H1 (cell line): ENCODE results near the gene ELOVL5. TPM values are rescaled to one million over a fixed set of nuclear protein-coding genes. Genes with fewer than 3 reads are reported as not detected.

Experiments
- CTCF ChIA-PET: fragments of 300-600 bp; sonication (Branson Sonifier 250); formaldehyde crosslinking; loops from one replicate; lab custom pipeline; 2021; ENCODE audit not compliant: partially characterized antibody; lab: Charles Lee
- POLR2A ChIA-PET: fragments of 300-600 bp; sonication (Branson Sonifier 250); formaldehyde crosslinking; loops from one replicate; lab custom pipeline; 2021; ENCODE audit warnings: inconsistent platforms; ENCODE audit not compliant: partially characterized antibody; lab: Charles Lee
- DNase-seq, 2 experiments: peaks; one replicate each; pipeline versions ENCODE4 v3.0.0 to v3.0.0-alpha.2; 2010 to 2022; ENCODE audit warnings: low spot score in 2 of 2, low read depth in 1 of 2, mixed read lengths in 1 of 2
- FAIRE-seq: peaks from 2 replicates; lab custom pipeline; 2011; peaks lifted over from hg19 to GRCh38; lab: Jason Lieb, UNC
- H2AFZ ChIP-seq: 2 replicates; pipeline ENCODE4 v1.8.1; 2012; ENCODE audit warnings: low read length, inconsistent platforms
- H2AK5ac ChIP-seq: 2 replicates; pipeline ENCODE4 v1.6.1; 2013; ENCODE audit warnings: low read depth, low read length
- H2BK120ac ChIP-seq: replicated peaks from 2 replicates; pipeline ENCODE3; 2013; ENCODE audit warnings: low read depth, low read length, inconsistent platforms
- H2BK12ac ChIP-seq: 2 replicates; pipeline ENCODE4 v1.6.1; 2013; ENCODE audit warnings: low read depth, low read length
- H2BK15ac ChIP-seq: 2 replicates; pipeline ENCODE4 v1.6.1; 2013; ENCODE audit warnings: low read length
- H2BK20ac ChIP-seq: 2 replicates; pipeline ENCODE4 v1.6.1; 2013; ENCODE audit warnings: low read length
- H2BK5ac ChIP-seq: 2 replicates; pipeline ENCODE4 v1.6.1; 2013; ENCODE audit warnings: low read depth, low read length
- H3K14ac ChIP-seq: 2 replicates; pipeline ENCODE4 v1.6.1; 2013; ENCODE audit warnings: inconsistent platforms; ENCODE audit not compliant: insufficient read length
- H3K18ac ChIP-seq: 2 replicates; pipeline ENCODE4 v1.6.1; 2013; ENCODE audit warnings: low read length; ENCODE audit errors: extremely low read depth
- H3K23ac ChIP-seq: 2 replicates; pipeline ENCODE4 v1.6.1; 2013; ENCODE audit warnings: inconsistent platforms; ENCODE audit not compliant: insufficient read length
- H3K23me2 ChIP-seq: 2 replicates; pipeline ENCODE4 v1.6.1; 2013; ENCODE audit warnings: low read depth, low read length
- H3K27ac ChIP-seq: 2 replicates; pipeline ENCODE4 v1.6.1; 2011; ENCODE audit warnings: low read depth, low read length, inconsistent platforms
- H3K27me3 ChIP-seq, 4 experiments: replicated peaks in 1 of 4; 1 replicate in 1 of 4; 2 replicates in 3 of 4; pipeline versions ENCODE4 v1.6.1 to v1.8.1; 2011 to 2013; ENCODE audit warnings: low read length in 3 of 4, mild to moderate bottlenecking in 3 of 4, inconsistent platforms in 2 of 4, mixed read lengths in 2 of 4, moderate library complexity in 1 of 4; ENCODE audit not compliant: control insufficient read depth in 3 of 4, insufficient read depth in 3 of 4; ENCODE audit errors: extremely low read depth in 1 of 4
- H3K36me3 ChIP-seq, 4 experiments: 2 replicates each; pipeline versions ENCODE4 v1.6.1 to v1.8.1; 2011 to 2013; ENCODE audit warnings: mild to moderate bottlenecking in 4 of 4, low read length in 3 of 4, moderate library complexity in 2 of 4, control low read depth in 1 of 4, inconsistent platforms in 1 of 4; ENCODE audit not compliant: insufficient read depth in 4 of 4, control insufficient read depth in 2 of 4
- H3K4ac ChIP-seq: replicated peaks from 2 replicates; pipeline ENCODE3; 2013; ENCODE audit warnings: low read length, low read depth, mixed read lengths, inconsistent platforms; ENCODE audit not compliant: insufficient read length
- H3K4me1 ChIP-seq, 4 experiments: replicated peaks in 1 of 4; 1 replicate in 1 of 4; 2 replicates in 3 of 4; pipeline versions ENCODE4 v1.6.1 to v1.8.1; 2011 to 2013; ENCODE audit warnings: low read length in 3 of 4, inconsistent platforms in 2 of 4, mixed read lengths in 1 of 4; ENCODE audit not compliant: insufficient read depth in 4 of 4, control insufficient read depth in 3 of 4
- H3K4me2 ChIP-seq, 2 experiments: 2 replicates each; pipeline versions ENCODE4 v1.6.1 to v1.8.1; 2011 to 2013; ENCODE audit warnings: low read depth in 2 of 2, low read length in 2 of 2, control low read depth in 1 of 2, inconsistent platforms in 1 of 2, mild to moderate bottlenecking in 1 of 2; ENCODE audit not compliant: insufficient read depth in 1 of 2
- H3K4me3 ChIP-seq, 4 experiments: fragments of 200-600, 300-600 bp in 1 of 4; sonication (generic), shearing (Covaris generic), sonication (Bioruptor Twin) in 1 of 4; 2 replicates each; pipeline versions ENCODE4 v1.5.1 to v1.8.1; 2011 to 2016; ENCODE audit warnings: low read length in 4 of 4, low read depth in 3 of 4, control low read depth in 2 of 4, inconsistent platforms in 2 of 4, mild to moderate bottlenecking in 2 of 4, mixed read lengths in 1 of 4, moderate library complexity in 1 of 4; ENCODE audit not compliant: insufficient read depth in 2 of 4; ENCODE audit errors: extremely low read depth in 1 of 4
- H3K56ac ChIP-seq: replicated peaks from 2 replicates; pipeline ENCODE3; 2013; ENCODE audit warnings: low read depth, mild to moderate bottlenecking, mixed read lengths, low read length, inconsistent platforms; ENCODE audit not compliant: insufficient read length
- H3K79me1 ChIP-seq: 2 replicates; pipeline ENCODE4 v1.6.1; 2013; ENCODE audit warnings: low read depth, low read length, control low read depth
- H3K79me2 ChIP-seq, 2 experiments: 2 replicates each; pipeline versions ENCODE4 v1.6.1 to v1.8.1; 2012 to 2013; ENCODE audit warnings: low read length in 2 of 2, mild to moderate bottlenecking in 2 of 2, inconsistent platforms in 1 of 2; ENCODE audit not compliant: insufficient read depth in 2 of 2, control insufficient read depth in 1 of 2
- H3K9ac ChIP-seq, 4 experiments: replicated peaks in 1 of 4; 1 replicate in 1 of 4; 2 replicates in 3 of 4; pipeline versions ENCODE4 v1.6.1 to v1.8.1; 2011 to 2013; ENCODE audit warnings: low read depth in 3 of 4, low read length in 3 of 4, control low read depth in 2 of 4, mild to moderate bottlenecking in 2 of 4, moderate library complexity in 2 of 4, inconsistent platforms in 1 of 4; ENCODE audit errors: extremely low read depth in 1 of 4
- H3K9me3 ChIP-seq, 2 experiments: 2 replicates each; pipeline versions ENCODE4 v1.6.1 to v1.8.1; 2012 to 2013; ENCODE audit warnings: mild to moderate bottlenecking in 2 of 2, moderate library complexity in 2 of 2, control low read depth in 1 of 2, inconsistent platforms in 1 of 2, low read depth in 1 of 2, low read length in 1 of 2, mixed read lengths in 1 of 2; ENCODE audit not compliant: insufficient read depth in 2 of 2
- H4K20me1 ChIP-seq, 2 experiments: replicated peaks in 1 of 2; 2 replicates each; pipeline versions ENCODE3 to v1.8.1; 2011 to 2013; ENCODE audit warnings: inconsistent platforms in 2 of 2, low read length in 2 of 2, mild to moderate bottlenecking in 1 of 2; ENCODE audit not compliant: insufficient read depth in 2 of 2, control insufficient read depth in 1 of 2
- H4K5ac ChIP-seq: 2 replicates; pipeline ENCODE4 v1.6.1; 2013; ENCODE audit warnings: low read length, low read depth, mixed read lengths, inconsistent platforms; ENCODE audit not compliant: insufficient read length
- H4K8ac ChIP-seq: 2 replicates; pipeline ENCODE4 v1.8.0; 2013; ENCODE audit warnings: mild to moderate bottlenecking, moderate library complexity, low read length, inconsistent platforms; ENCODE audit not compliant: insufficient read depth; ENCODE audit errors: extremely low read depth
- H4K91ac ChIP-seq: replicated peaks from 2 replicates; pipeline ENCODE3; 2013; ENCODE audit warnings: low read length, mixed read lengths, inconsistent platforms; ENCODE audit not compliant: insufficient read length
- SAP30 ChIP-seq: fragments of 300-600 bp; sonication (generic); IDR thresholded peaks from 2 replicates; pipeline ENCODE4 v1.7.1; 2012; ENCODE audit warnings: low read length, moderate library complexity, mild to moderate bottlenecking, inconsistent platforms; ENCODE audit not compliant: insufficient read depth, insufficient replicate concordance
- SIN3A ChIP-seq, 2 experiments: IDR thresholded peaks in 1 of 2; conservative IDR thresholded peaks in 1 of 2; 2 replicates each; pipeline ENCODE4 v1.6.1; 2011 to 2012; ENCODE audit warnings: low read length in 2 of 2, improper control_type of control experiment in 1 of 2, low read depth in 1 of 2, mild to moderate bottlenecking in 1 of 2
- WGBS, 2 experiments: shearing (Covaris generic) in 1 of 2; methylation state at CpG; one replicate each; pipeline versions ENCODE4 v1.1.6 to v1.1.7; 2013 to 2015; ENCODE audit warnings: low lambda C conversion rate in 2 of 2, mixed read lengths in 2 of 2, inconsistent platforms in 1 of 2, low coverage in 1 of 2, missing lambda C conversion rate in 1 of 2; ENCODE audit not compliant: insufficient replicate concordance in 2 of 2, insufficient coverage in 1 of 2, insufficient read length in 1 of 2; ENCODE audit errors: extremely low coverage in 1 of 2, missing lambda C conversion rate in 1 of 2; 5-methylcytosine and 5-hydroxymethylcytosine counted together
- polyA plus RNA-seq, 7 experiments: library from polyadenylated mRNA; depleted of rRNA in 3 of 7; stranded (reverse) in 5 of 7; unstranded in 2 of 7; fragments of >200 nt in 5 of 7; fragments of 200-250 nt in 2 of 7; gene quantifications; 1 replicate in 5 of 7; 2 replicates in 1 of 7; 4 replicates in 1 of 7; pipeline versions ENCODE4 v1.2.1 to v1.2.3, GENCODE V29; 2011 to 2013; ENCODE audit warnings: missing spikeins in 2 of 7, mixed read lengths in 2 of 7
- total RNA-seq: library from RNA; stranded (reverse); fragmentation: NEBNext Ultra II Directional; extraction: Animal tissue kit (Norgen Biotek cat#: 25700); gene quantifications from 2 replicates; pipeline ENCODE4 v1.2.1, GENCODE V29; 2021
- TF ChIP-seq, protein P1 (sequence below): IDR thresholded peaks from 2 replicates; pipeline ENCODE4 v1.6.1; 2012; ENCODE audit warnings: inconsistent platforms

Gene ELOVL5
- total and polyA plus RNA-seq, 2 of the 8 experiments (the other 6 are each of a cell fraction or from before 2014, with no cell fraction given): 113 to 156 TPM

DNA sequence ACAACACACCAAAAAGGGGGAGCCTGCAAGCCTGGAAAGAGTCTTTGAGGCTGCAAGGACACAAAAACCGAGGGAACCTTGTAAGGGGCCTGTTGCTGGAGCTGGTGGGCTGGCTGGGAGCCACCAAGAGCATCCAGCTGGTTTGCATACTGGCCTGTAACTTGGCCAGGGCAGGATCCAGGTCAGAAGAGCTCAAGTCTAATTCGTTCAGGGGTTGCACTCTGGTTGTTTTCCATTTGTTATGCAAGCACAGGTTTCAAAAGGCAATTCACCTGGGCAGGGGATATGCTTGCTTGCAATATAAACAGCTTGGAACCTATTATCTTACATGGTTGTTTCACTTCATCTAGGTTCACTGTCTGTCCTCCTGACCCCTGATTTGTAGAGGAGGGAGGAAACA lies 101.8 kb downstream of the ELOVL5 start:
- POLR2A ChIA-PET: no interaction called here
- H2AFZ ChIP-seq: no peak overlapping the region
- TF ChIP-seq, protein P1, sequence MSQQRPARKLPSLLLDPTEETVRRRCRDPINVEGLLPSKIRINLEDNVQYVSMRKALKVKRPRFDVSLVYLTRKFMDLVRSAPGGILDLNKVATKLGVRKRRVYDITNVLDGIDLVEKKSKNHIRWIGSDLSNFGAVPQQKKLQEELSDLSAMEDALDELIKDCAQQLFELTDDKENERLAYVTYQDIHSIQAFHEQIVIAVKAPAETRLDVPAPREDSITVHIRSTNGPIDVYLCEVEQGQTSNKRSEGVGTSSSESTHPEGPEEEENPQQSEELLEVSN: no peak
- no peak for TF ChIP-seq SIN3A (conservative IDR thresholded peaks at IDR 0.05 in 1 of 2, IDR thresholded peaks at IDR 0.05 in 1 of 2; ENCODE audit: low read depth in 1 of 2, low read length in 2 of 2)
- TF ChIP-seq SAP30: no peak

More for the DNA sequence above, 101.8 kb downstream of the ELOVL5 start:
- H3K23me2 ChIP-seq: no peaks in the 10 kb centered on the region
- FAIRE-seq (no peak), DNase-seq (no peak)
- H4K5ac ChIP-seq: no peak overlapping the region
- H4K91ac ChIP-seq: no peak overlapping the region
- no peaks in the 10 kb centered on the region for H3K27me3 ChIP-seq
- H3K14ac ChIP-seq: no peak overlapping the region
- H3K56ac ChIP-seq: no peak overlapping the region
- no peaks in the 10 kb centered on the region for H3K79me2 ChIP-seq
- H2BK15ac ChIP-seq: no peak overlapping the region
- no peak overlapping the region for H3K4me3 ChIP-seq
- no peak overlapping the region for H3K4ac ChIP-seq
- CTCF ChIA-PET: interaction anchor here (1.5 kb wide), 1 partner anchor 47 kb away, joined by 3 read pairs; no protein-coding TSS in a partner anchor
- no peak overlapping the region for H2AK5ac ChIP-seq
- H4K8ac ChIP-seq: no peak overlapping the region
- no peak overlapping the region for H3K18ac ChIP-seq
- H2BK5ac ChIP-seq: no peak overlapping the region
- no peak overlapping the region for H2BK20ac ChIP-seq
- no peaks in the 10 kb centered on the region for H3K36me3 ChIP-seq
- no peak overlapping the region for H3K4me2 ChIP-seq
- H4K20me1 ChIP-seq: no peaks in the 10 kb centered on the region
- H3K9ac ChIP-seq: no peak overlapping the region; a peak in 1 of 7 replicates
- no peaks in the 10 kb centered on the region for H3K79me1 ChIP-seq
- no peak overlapping the region for H3K23ac ChIP-seq
- H2BK120ac ChIP-seq: no peak overlapping the region
- no peaks in the 10 kb centered on the region for H3K4me1 ChIP-seq
- H2BK12ac ChIP-seq: no peak overlapping the region
- H3K9me3 ChIP-seq: no peaks in the 10 kb centered on the region
- 64% methylated on average over 2 of the region's 2 CpGs; no CpG with 5 or more reads in 1 of the 2 experiments for WGBS, 2 experiments
- no peak overlapping the region for H3K27ac ChIP-seq
